NCI-H82 treated with DMSO at 0.1 percent for 48 hours (cell line): ENCODE data around the gene CDKN1C.
A peak's percentile ranks its signal among the peaks of the same experiment; 100 is the strongest.

Experiments
- DNase-seq: peaks from one replicate; lab custom pipeline; 2025; ENCODE audit not compliant: unreplicated experiment; lab: John Stamatoyannopoulos, UW

CDKN1C gene

GRCh38 chr11:2848497-2848896 lies 37.1 kb downstream of the CDKN1C start:
- DNase-seq: no peak

- no peak for DNase-seq
These were observed 38.0 kb downstream of the CDKN1C start for GRCh38 chr11:2847561-2847960.

- no peak for DNase-seq
These were observed 39.1 kb downstream of the CDKN1C start for GRCh38 chr11:2846470-2846869.

- DNase-seq: no peak
These were observed 39.5 kb downstream of the CDKN1C start for GRCh38 chr11:2846056-2846455.

GRCh38 chr11:2844996-2845395 lies 40.6 kb downstream of the CDKN1C start:
- DNase-seq: no peak

- DNase-seq: no peak
These were observed 41.3 kb downstream of the CDKN1C start for GRCh38 chr11:2844116-2844842.

- DNase-seq: no peak
These were observed 42.0 kb downstream of the CDKN1C start for GRCh38 chr11:2843551-2843950.

- no peak for DNase-seq
These were observed 42.7 kb downstream of the CDKN1C start for GRCh38 chr11:2842876-2843275.

GRCh38 chr11:2841411-2842190 lies 44.0 kb downstream of the CDKN1C start:
- DNase-seq: no peak

- DNase-seq: no peak
These were observed 46.1 kb downstream of the CDKN1C start for GRCh38 chr11:2839395-2839943.

- no peak for DNase-seq
These were observed 46.8 kb downstream of the CDKN1C start for GRCh38 chr11:2838676-2839294.

GRCh38 chr11:2838091-2838490 lies 47.5 kb downstream of the CDKN1C start:
- no peak for DNase-seq

- no peak for DNase-seq
These were observed 47.9 kb downstream of the CDKN1C start for GRCh38 chr11:2837651-2838050.

GRCh38 chr11:2837096-2837601 lies 48.4 kb downstream of the CDKN1C start:
- DNase-seq: peak; percentile 0

GRCh38 chr11:2836315-2837095 lies 49.1 kb downstream of the CDKN1C start:
- DNase-seq: no peak

GRCh38 chr11:2835751-2836150 lies 49.8 kb downstream of the CDKN1C start:
- DNase-seq: no peak

- no peak for DNase-seq
These were observed 50.3 kb downstream of the CDKN1C start for GRCh38 chr11:2835296-2835695.

- no peak for DNase-seq
These were observed 50.9 kb downstream of the CDKN1C start for GRCh38 chr11:2834503-2835273.

- DNase-seq: no peak
These were observed 51.7 kb downstream of the CDKN1C start for GRCh38 chr11:2833716-2834502.
